SK-N-SH (cell line): ENCODE measurements around the gene VWA5B1. TPM values are rescaled to one million over a fixed set of nuclear protein-coding genes. Genes with fewer than 3 reads are reported as not detected.

Experiments used
- CTCF ChIA-PET: fragments of 300-600, 350-600 bp; formaldehyde crosslinking; extraction: SDS; loops from one replicate; lab custom pipeline; 2021; lab: Yijun Ruan, JAX
- POLR2A ChIA-PET: fragments of 350-600 bp; sonication (Branson Sonifier 250); formaldehyde crosslinking; extraction: SDS; loops from one replicate; lab custom pipeline; 2020; ENCODE audit warnings: antibody characterized with exemption, inconsistent platforms; lab: Yijun Ruan, JAX
- DNase-seq: peaks from one replicate; pipeline ENCODE4 v3.0.0; 2012
- H2AFZ ChIP-seq: fragments of 200-600 bp; sonication (generic); 2 replicates; pipeline ENCODE4 v1.8.1; 2016; ENCODE audit warnings: antibody characterized with exemption, mild to moderate bottlenecking, low read depth
- H3F3A ChIP-seq: fragments of 200-600 bp; sonication (generic); replicated peaks from 2 replicates; pipeline ENCODE3; 2016; ENCODE audit warnings: antibody characterized with exemption, mild to moderate bottlenecking; ENCODE audit not compliant: insufficient read depth
- H3K27ac ChIP-seq, 2 experiments: fragments of 200-500 bp in 1 of 2; fragments of 200-600 bp in 1 of 2; sonication (Bioruptor generic) in 1 of 2; sonication (generic), shearing (Covaris generic) in 1 of 2; 2 replicates each; pipeline versions ENCODE4 v1.5.1 to v1.6.1; 2014 to 2016; ENCODE audit warnings: low read depth in 2 of 2, inconsistent platforms in 1 of 2, low read length in 1 of 2, mild to moderate bottlenecking in 1 of 2, mixed read lengths in 1 of 2
- H3K27me3 ChIP-seq: fragments of 200-600 bp; sonication (generic), shearing (Covaris generic); 2 replicates; pipeline ENCODE4 v1.6.1; 2016; ENCODE audit warnings: mixed run types; ENCODE audit not compliant: insufficient read depth
- H3K36me3 ChIP-seq, 2 experiments: fragments of 200-500 bp in 1 of 2; fragments of 200-600 bp in 1 of 2; sonication (Bioruptor generic) in 1 of 2; sonication (generic) in 1 of 2; replicated peaks in 1 of 2; 2 replicates each; pipeline versions ENCODE3 to v1.5.1; 2014 to 2016; ENCODE audit warnings: low read length in 1 of 2, mild to moderate bottlenecking in 1 of 2; ENCODE audit not compliant: insufficient read depth in 2 of 2, control insufficient read depth in 1 of 2
- H3K4me1 ChIP-seq, 2 experiments: fragments of 200-500 bp in 1 of 2; fragments of 200-600 bp in 1 of 2; sonication (Bioruptor generic) in 1 of 2; sonication (generic), shearing (Covaris generic) in 1 of 2; 2 replicates each; pipeline versions ENCODE4 v1.5.1 to v1.6.1; 2014 to 2016; ENCODE audit warnings: low read depth in 1 of 2, low read length in 1 of 2, mixed run types in 1 of 2; ENCODE audit not compliant: insufficient read depth in 2 of 2, control insufficient read depth in 1 of 2
- H3K4me2 ChIP-seq: fragments of 200-600 bp; sonication (generic), shearing (Covaris generic); 2 replicates; pipeline ENCODE4 v1.6.1; 2017; ENCODE audit warnings: mixed run types
- H3K4me3 ChIP-seq, 2 experiments: fragments of 200-500 bp in 1 of 2; fragments of 200-600 bp in 1 of 2; sonication (Bioruptor generic) in 1 of 2; sonication (generic), shearing (Covaris generic) in 1 of 2; 2 replicates each; pipeline versions ENCODE4 v1.5.1 to v1.8.1; 2014 to 2016; ENCODE audit warnings: low read depth in 2 of 2, inconsistent platforms in 1 of 2, low read length in 1 of 2, mild to moderate bottlenecking in 1 of 2, mixed read lengths in 1 of 2, moderate library complexity in 1 of 2
- H3K79me2 ChIP-seq: fragments of 200-600 bp; sonication (generic); 2 replicates; pipeline ENCODE4 v1.8.1; 2017; ENCODE audit warnings: mild to moderate bottlenecking; ENCODE audit not compliant: insufficient read depth
- H3K9ac ChIP-seq: fragments of 200-600 bp; sonication (generic); 2 replicates; pipeline ENCODE4 v1.6.1; 2017; ENCODE audit warnings: mixed run types
- H3K9me2 ChIP-seq: fragments of 200-600 bp; sonication (generic); 2 replicates; pipeline ENCODE4 v1.6.1; 2017; ENCODE audit warnings: mixed run types
- H3K9me3 ChIP-seq: fragments of 200-600 bp; sonication (generic); 2 replicates; pipeline ENCODE4 v1.6.1; 2017; ENCODE audit warnings: mixed run types, mild to moderate bottlenecking, moderate library complexity
- H4K20me1 ChIP-seq: fragments of 200-600 bp; sonication (generic); 2 replicates; pipeline ENCODE4 v1.6.1; 2017; ENCODE audit warnings: mild to moderate bottlenecking, mixed run types; ENCODE audit not compliant: insufficient read depth
- ELF1 ChIP-seq: IDR thresholded peaks from 2 replicates; pipeline ENCODE4 v1.4.0; 2012
- EP300 ChIP-seq, 2 experiments: IDR thresholded peaks; 2 replicates each; pipeline versions ENCODE4 v1.4.0 to v1.6.1; 2012; ENCODE audit warnings: borderline replicate concordance in 1 of 2, low read depth in 1 of 2, low read length in 1 of 2
- EZH2phosphoT487 ChIP-seq: fragments of 200-600 bp; sonication (generic); IDR thresholded peaks from 2 replicates; pipeline ENCODE4 v1.6.1; 2017; ENCODE audit warnings: low read depth, mixed run types, mild to moderate bottlenecking, antibody characterized with exemption, moderate library complexity, borderline replicate concordance
- FOXJ3 ChIP-seq: sonication (generic); formaldehyde crosslinking; IDR thresholded peaks from 2 replicates; pipeline ENCODE4 v1.5.1; 2020; ENCODE audit warnings: mild to moderate bottlenecking, missing genetic modification reagents
- FOXM1 ChIP-seq: IDR thresholded peaks from 2 replicates; pipeline ENCODE4 v1.4.0; 2012; ENCODE audit warnings: low read depth, mild to moderate bottlenecking
- GABPA ChIP-seq: IDR thresholded peaks from 2 replicates; pipeline ENCODE4 v1.4.0; 2012; ENCODE audit warnings: low read depth, mild to moderate bottlenecking
- JUND ChIP-seq: IDR thresholded peaks from 2 replicates; pipeline ENCODE4 v1.4.0; 2012
- MEF2A ChIP-seq: IDR thresholded peaks from 2 replicates; pipeline ENCODE4 v1.4.0; 2012; ENCODE audit warnings: low read depth, borderline replicate concordance
- MXI1 ChIP-seq: IDR thresholded peaks from 2 replicates; pipeline ENCODE4 v1.6.1; 2012; ENCODE audit warnings: mild to moderate bottlenecking, low read depth, low read length, improper control_type of control experiment
- NFIC ChIP-seq: IDR thresholded peaks from 2 replicates; pipeline ENCODE4 v1.4.0; 2012; ENCODE audit warnings: borderline replicate concordance
- NRF1 ChIP-seq: IDR thresholded peaks from 2 replicates; pipeline ENCODE4 v1.6.1; 2012; ENCODE audit warnings: low read depth, mild to moderate bottlenecking, low read length
- POLR2AphosphoS5 ChIP-seq: IDR thresholded peaks from 2 replicates; pipeline ENCODE4 v1.6.1; 2012; ENCODE audit warnings: low read depth, low read length
- RAD21 ChIP-seq: IDR thresholded peaks from 2 replicates; pipeline ENCODE4 v1.6.1; 2012; ENCODE audit warnings: mild to moderate bottlenecking, low read length
- RCOR1 ChIP-seq: fragments of 150-350 bp; IDR thresholded peaks from 2 replicates; pipeline ENCODE4 v1.6.1; 2017; ENCODE audit warnings: antibody characterized with exemption, low read length
- RFX5 ChIP-seq: IDR thresholded peaks from 2 replicates; pipeline ENCODE4 v1.6.1; 2012; ENCODE audit warnings: mild to moderate bottlenecking, improper control_type of control experiment, low read length
- RXRA ChIP-seq: IDR thresholded peaks from 2 replicates; pipeline ENCODE4 v1.4.0; 2012; ENCODE audit warnings: low read depth, mild to moderate bottlenecking, borderline replicate concordance
- SIN3A ChIP-seq: IDR thresholded peaks from 2 replicates; pipeline ENCODE4 v1.6.1; 2012; ENCODE audit warnings: low read depth, mild to moderate bottlenecking, low read length, moderate library complexity, borderline replicate concordance
- TCF12 ChIP-seq: IDR thresholded peaks from 2 replicates; pipeline ENCODE4 v1.4.0; 2012
- TEAD4 ChIP-seq: IDR thresholded peaks from 2 replicates; pipeline ENCODE4 v1.4.0; 2012; ENCODE audit warnings: mild to moderate bottlenecking, borderline replicate concordance; ENCODE audit not compliant: insufficient read depth
- WGBS: methylation state at CpG from one replicate; pipeline ENCODE4 v1.1.6; 2017; ENCODE audit warnings: low lambda C conversion rate; 5-methylcytosine and 5-hydroxymethylcytosine counted together
- polyA plus RNA-seq, 3 experiments: library from polyadenylated mRNA; depleted of rRNA; stranded (reverse); fragments of >200 nt; gene quantifications; 2 replicates each; pipeline ENCODE4 v1.2.3, GENCODE V29; 2012
- TF ChIP-seq, protein P1 (sequence below): IDR thresholded peaks from 2 replicates; pipeline ENCODE4 v1.4.0; 2012; ENCODE audit warnings: low read depth, borderline replicate concordance
- TF ChIP-seq, protein P2 (sequence below): fragments of 150-350 bp; IDR thresholded peaks from 2 replicates; pipeline ENCODE4 v1.6.1; 2016; ENCODE audit warnings: mild to moderate bottlenecking, low read depth, low read length
- TF ChIP-seq, protein P3 (sequence below): fragments of 150-350 bp; IDR thresholded peaks from 2 replicates; pipeline ENCODE4 v1.6.1; 2017; ENCODE audit warnings: antibody characterized with exemption, low read length, low read depth, borderline replicate concordance
- TF ChIP-seq, protein P4 (sequence below): IDR thresholded peaks from 2 replicates; pipeline ENCODE4; 2012
- TF ChIP-seq, protein P5 (sequence below): IDR thresholded peaks from 2 replicates; pipeline ENCODE4 v1.4.0; 2012; ENCODE audit warnings: low read depth, borderline replicate concordance
- TF ChIP-seq, protein P6 (sequence below): IDR thresholded peaks from 2 replicates; pipeline ENCODE4 v1.6.1; 2012; ENCODE audit warnings: mild to moderate bottlenecking, low read depth, low read length, moderate library complexity

The VWA5B1 gene
- polyA plus RNA-seq, 1 of the 3 experiments (the other 2 are of a cell fraction), result not detected

DNA sequence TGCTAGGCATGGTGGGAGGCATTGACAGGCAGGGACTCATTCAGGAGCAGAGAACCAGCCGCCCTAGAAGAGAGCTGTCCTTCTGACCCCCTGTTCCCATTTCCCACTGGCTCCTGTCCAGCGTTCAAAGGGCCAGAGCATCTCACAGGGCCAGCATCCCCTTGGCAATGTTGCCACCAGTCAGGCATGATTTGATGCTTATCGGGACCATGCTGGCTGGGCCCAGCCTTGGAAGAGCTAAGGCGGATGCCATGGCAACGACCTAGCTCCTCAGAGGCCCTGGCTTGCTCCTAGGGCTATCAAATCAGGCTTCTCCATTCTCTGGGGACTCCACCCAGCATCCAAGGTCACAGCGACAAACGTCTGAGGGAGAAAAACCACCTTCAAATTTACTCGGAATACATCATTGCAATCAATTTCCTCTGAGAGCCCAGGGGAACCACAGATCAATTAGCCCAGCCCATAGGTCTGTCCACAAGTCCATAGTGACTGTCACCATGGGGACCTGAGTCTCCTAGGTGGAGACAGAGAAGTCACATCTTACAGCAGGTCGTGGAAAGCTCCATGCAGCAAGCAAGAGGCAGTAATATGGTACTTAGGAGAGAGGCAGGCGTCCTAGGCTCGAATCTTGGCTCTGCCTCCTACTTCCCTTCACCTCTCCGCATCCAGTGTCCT is 14.1 kb upstream of the VWA5B1 start:
- H3K4me2 ChIP-seq, result no peak overlapping the region
- POLR2A ChIA-PET, result no interaction called here
- no peak overlapping the region for H3K9ac ChIP-seq
- H2AFZ ChIP-seq, result no peak overlapping the region
- H3K36me3 ChIP-seq, result no peaks in the 10 kb centered on the region
- H3F3A ChIP-seq, result no peaks in the 10 kb centered on the region
- H3K4me1 ChIP-seq, result peaks cover 0 to 24% of the 10 kb centered on the region in 2 experiments; a peak in 2 of 4 replicates
- WGBS, result 22% methylated on average over 7 of the region's 12 CpGs
- no peaks in the 10 kb centered on the region for H3K79me2 ChIP-seq
- peaks cover 8% of the 10 kb centered on the region; the same call in 1 of the 2 replicates for H3K27me3 ChIP-seq
- no peak overlapping the region for H3K27ac ChIP-seq
- no peak overlapping the region for H3K4me3 ChIP-seq
- no peaks in the 10 kb centered on the region for H4K20me1 ChIP-seq
- DNase-seq, result peak; percentile 57
- H3K9me2 ChIP-seq, result no peaks in the 10 kb centered on the region
- H3K9me3 ChIP-seq, result no peaks in the 10 kb centered on the region
- CTCF ChIA-PET, result interaction anchor here (0.8 to 1.1 kb wide), 5 partner anchors 53 to 217 kb away, joined by 3 read pairs; no protein-coding TSS in a partner anchor
- TF ChIP-seq FOXJ3 (CRISPR knock-in tag) (no peak), NRF1 (no peak), RFX5 (no peak), FOXM1 (no peak), RAD21 (no peak), ELF1 (no peak), MEF2A (no peak), RXRA (no peak), NFIC (no peak), RCOR1 (peak; percentile 38; the same call in 1 of the 2 replicates), POLR2AphosphoS5 (no peak), TEAD4 (no peak), MXI1 (peak; percentile 60; the same call in 1 of the 2 replicates), JUND (no peak), GABPA (no peak), TCF12 (no peak), EZH2phosphoT487 (no peak), EP300 (IDR thresholded peaks at IDR 0.05; ENCODE audit: borderline replicate concordance in 1 of 2, low read depth in 1 of 2, low read length in 1 of 2) (peak in 1 of 2 experiments; percentile 36; a peak in 1 of 4 replicates), SIN3A (no peak)
- TF ChIP-seq, protein P1, sequence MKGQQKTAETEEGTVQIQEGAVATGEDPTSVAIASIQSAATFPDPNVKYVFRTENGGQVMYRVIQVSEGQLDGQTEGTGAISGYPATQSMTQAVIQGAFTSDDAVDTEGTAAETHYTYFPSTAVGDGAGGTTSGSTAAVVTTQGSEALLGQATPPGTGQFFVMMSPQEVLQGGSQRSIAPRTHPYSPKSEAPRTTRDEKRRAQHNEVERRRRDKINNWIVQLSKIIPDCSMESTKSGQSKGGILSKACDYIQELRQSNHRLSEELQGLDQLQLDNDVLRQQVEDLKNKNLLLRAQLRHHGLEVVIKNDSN, result no peak
- TF ChIP-seq, protein P2, sequence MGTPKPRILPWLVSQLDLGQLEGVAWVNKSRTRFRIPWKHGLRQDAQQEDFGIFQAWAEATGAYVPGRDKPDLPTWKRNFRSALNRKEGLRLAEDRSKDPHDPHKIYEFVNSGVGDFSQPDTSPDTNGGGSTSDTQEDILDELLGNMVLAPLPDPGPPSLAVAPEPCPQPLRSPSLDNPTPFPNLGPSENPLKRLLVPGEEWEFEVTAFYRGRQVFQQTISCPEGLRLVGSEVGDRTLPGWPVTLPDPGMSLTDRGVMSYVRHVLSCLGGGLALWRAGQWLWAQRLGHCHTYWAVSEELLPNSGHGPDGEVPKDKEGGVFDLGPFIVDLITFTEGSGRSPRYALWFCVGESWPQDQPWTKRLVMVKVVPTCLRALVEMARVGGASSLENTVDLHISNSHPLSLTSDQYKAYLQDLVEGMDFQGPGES, result no peak
- TF ChIP-seq, protein P3, sequence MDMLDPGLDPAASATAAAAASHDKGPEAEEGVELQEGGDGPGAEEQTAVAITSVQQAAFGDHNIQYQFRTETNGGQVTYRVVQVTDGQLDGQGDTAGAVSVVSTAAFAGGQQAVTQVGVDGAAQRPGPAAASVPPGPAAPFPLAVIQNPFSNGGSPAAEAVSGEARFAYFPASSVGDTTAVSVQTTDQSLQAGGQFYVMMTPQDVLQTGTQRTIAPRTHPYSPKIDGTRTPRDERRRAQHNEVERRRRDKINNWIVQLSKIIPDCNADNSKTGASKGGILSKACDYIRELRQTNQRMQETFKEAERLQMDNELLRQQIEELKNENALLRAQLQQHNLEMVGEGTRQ, result no peak
- TF ChIP-seq, protein P4, sequence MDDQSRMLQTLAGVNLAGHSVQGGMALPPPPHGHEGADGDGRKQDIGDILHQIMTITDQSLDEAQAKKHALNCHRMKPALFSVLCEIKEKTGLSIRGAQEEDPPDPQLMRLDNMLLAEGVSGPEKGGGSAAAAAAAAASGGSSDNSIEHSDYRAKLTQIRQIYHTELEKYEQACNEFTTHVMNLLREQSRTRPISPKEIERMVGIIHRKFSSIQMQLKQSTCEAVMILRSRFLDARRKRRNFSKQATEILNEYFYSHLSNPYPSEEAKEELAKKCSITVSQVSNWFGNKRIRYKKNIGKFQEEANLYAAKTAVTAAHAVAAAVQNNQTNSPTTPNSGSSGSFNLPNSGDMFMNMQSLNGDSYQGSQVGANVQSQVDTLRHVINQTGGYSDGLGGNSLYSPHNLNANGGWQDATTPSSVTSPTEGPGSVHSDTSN, result no peak
- TF ChIP-seq, protein P5, sequence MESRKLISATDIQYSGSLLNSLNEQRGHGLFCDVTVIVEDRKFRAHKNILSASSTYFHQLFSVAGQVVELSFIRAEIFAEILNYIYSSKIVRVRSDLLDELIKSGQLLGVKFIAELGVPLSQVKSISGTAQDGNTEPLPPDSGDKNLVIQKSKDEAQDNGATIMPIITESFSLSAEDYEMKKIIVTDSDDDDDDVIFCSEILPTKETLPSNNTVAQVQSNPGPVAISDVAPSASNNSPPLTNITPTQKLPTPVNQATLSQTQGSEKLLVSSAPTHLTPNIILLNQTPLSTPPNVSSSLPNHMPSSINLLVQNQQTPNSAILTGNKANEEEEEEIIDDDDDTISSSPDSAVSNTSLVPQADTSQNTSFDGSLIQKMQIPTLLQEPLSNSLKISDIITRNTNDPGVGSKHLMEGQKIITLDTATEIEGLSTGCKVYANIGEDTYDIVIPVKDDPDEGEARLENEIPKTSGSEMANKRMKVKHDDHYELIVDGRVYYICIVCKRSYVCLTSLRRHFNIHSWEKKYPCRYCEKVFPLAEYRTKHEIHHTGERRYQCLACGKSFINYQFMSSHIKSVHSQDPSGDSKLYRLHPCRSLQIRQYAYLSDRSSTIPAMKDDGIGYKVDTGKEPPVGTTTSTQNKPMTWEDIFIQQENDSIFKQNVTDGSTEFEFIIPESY, result no peak
- TF ChIP-seq, protein P6, sequence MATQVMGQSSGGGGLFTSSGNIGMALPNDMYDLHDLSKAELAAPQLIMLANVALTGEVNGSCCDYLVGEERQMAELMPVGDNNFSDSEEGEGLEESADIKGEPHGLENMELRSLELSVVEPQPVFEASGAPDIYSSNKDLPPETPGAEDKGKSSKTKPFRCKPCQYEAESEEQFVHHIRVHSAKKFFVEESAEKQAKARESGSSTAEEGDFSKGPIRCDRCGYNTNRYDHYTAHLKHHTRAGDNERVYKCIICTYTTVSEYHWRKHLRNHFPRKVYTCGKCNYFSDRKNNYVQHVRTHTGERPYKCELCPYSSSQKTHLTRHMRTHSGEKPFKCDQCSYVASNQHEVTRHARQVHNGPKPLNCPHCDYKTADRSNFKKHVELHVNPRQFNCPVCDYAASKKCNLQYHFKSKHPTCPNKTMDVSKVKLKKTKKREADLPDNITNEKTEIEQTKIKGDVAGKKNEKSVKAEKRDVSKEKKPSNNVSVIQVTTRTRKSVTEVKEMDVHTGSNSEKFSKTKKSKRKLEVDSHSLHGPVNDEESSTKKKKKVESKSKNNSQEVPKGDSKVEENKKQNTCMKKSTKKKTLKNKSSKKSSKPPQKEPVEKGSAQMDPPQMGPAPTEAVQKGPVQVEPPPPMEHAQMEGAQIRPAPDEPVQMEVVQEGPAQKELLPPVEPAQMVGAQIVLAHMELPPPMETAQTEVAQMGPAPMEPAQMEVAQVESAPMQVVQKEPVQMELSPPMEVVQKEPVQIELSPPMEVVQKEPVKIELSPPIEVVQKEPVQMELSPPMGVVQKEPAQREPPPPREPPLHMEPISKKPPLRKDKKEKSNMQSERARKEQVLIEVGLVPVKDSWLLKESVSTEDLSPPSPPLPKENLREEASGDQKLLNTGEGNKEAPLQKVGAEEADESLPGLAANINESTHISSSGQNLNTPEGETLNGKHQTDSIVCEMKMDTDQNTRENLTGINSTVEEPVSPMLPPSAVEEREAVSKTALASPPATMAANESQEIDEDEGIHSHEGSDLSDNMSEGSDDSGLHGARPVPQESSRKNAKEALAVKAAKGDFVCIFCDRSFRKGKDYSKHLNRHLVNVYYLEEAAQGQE, result no peak
